ENCODE measurements around the gene AMMECR1. TPM values are rescaled to one million over a fixed set of nuclear protein-coding genes. Genes with fewer than 3 reads are reported as not detected.

AMMECR1 gene
- total RNA-seq, 1 experiment from 2014 or later = 15.0 TPM

GRCh38 chrX:110182865-110183264 is 135.0 kb downstream of the AMMECR1 start:
- H3K4me3 ChIP-seq (ENCODE audit: low read depth in 2 of 2, low read length in 2 of 2) = no peak overlapping the region
- BruUV-seq (replicated peaks) = no TSS peak
- ChIA-PET POLR2A (no interaction called here), CTCF (no interaction called here)
- no peaks in the 10 kb centered on the region for H3K4me1 ChIP-seq (ENCODE audit: control insufficient read depth, insufficient read depth, low read length)
- no peaks in the 10 kb centered on the region for H3K27me3 ChIP-seq (ENCODE audit: control insufficient read depth, insufficient read depth, low read length)
- DNase-seq (ENCODE audit: low read depth, low spot score) (no peak), ATAC-seq (no peak)
- intact Hi-C loops (cut with micrococcal nuclease; ENCODE audit: unreplicated experiment) (no loop called here), in situ Hi-C loops (cut with HindIII; ENCODE audit: low pct_unique_long_range_greater_than_20kb, low sequenced_read_pairs) (no loop called here)
- H3K36me3 ChIP-seq (ENCODE audit: control insufficient read depth, insufficient read depth, low read length) = no peaks in the 10 kb centered on the region
- H3K9me3 ChIP-seq (ENCODE audit: control insufficient read depth, insufficient read depth, low read depth, low read length) = no peaks in the 10 kb centered on the region; the same call in 1 of the 2 replicates
- TF ChIP-seq TCF7L2 (IDR thresholded peaks at IDR 0.05; ENCODE audit: low read depth, low read length) (no peak), REST (IDR thresholded peaks at IDR 0.05; ENCODE audit: insufficient read depth in 1 of 2, low read depth in 2 of 2, low read length in 1 of 2) (no peak), SIN3A (IDR thresholded peaks at IDR 0.05; ENCODE audit: borderline replicate concordance, insufficient read depth, low read depth, low read length) (no peak), POLR2AphosphoS5 (IDR thresholded peaks at IDR 0.05; ENCODE audit: low read depth, low read length) (no peak)
- TF ChIP-seq, protein P1, sequence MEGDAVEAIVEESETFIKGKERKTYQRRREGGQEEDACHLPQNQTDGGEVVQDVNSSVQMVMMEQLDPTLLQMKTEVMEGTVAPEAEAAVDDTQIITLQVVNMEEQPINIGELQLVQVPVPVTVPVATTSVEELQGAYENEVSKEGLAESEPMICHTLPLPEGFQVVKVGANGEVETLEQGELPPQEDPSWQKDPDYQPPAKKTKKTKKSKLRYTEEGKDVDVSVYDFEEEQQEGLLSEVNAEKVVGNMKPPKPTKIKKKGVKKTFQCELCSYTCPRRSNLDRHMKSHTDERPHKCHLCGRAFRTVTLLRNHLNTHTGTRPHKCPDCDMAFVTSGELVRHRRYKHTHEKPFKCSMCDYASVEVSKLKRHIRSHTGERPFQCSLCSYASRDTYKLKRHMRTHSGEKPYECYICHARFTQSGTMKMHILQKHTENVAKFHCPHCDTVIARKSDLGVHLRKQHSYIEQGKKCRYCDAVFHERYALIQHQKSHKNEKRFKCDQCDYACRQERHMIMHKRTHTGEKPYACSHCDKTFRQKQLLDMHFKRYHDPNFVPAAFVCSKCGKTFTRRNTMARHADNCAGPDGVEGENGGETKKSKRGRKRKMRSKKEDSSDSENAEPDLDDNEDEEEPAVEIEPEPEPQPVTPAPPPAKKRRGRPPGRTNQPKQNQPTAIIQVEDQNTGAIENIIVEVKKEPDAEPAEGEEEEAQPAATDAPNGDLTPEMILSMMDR (IDR thresholded peaks at IDR 0.05) = no peak
- H3K27ac ChIP-seq (ENCODE audit: low read length) = no peak overlapping the region

GRCh38 chrX:110182362-110182761 is 135.5 kb downstream of the AMMECR1 start:
- ChIA-PET POLR2A (no interaction called here), CTCF (interaction anchor here (1.0 kb wide), 1 partner anchor 8 kb away, joined by 5 read pairs; no protein-coding TSS in a partner anchor)
- Histone ChIP-seq H3K27me3 (ENCODE audit: control insufficient read depth, insufficient read depth, low read length) (no peaks in the 10 kb centered on the region), H3K27ac (ENCODE audit: low read length) (no peak overlapping the region), H3K4me1 (ENCODE audit: control insufficient read depth, insufficient read depth, low read length) (no peaks in the 10 kb centered on the region), H3K4me3 (ENCODE audit: low read depth in 2 of 2, low read length in 2 of 2) (no peak overlapping the region), H3K9me3 (ENCODE audit: control insufficient read depth, insufficient read depth, low read depth, low read length) (no peaks in the 10 kb centered on the region; the same call in 1 of the 2 replicates), H3K36me3 (ENCODE audit: control insufficient read depth, insufficient read depth, low read length) (no peaks in the 10 kb centered on the region)
- in situ Hi-C loops (cut with HindIII; ENCODE audit: low pct_unique_long_range_greater_than_20kb, low sequenced_read_pairs) = no loop called here
- intact Hi-C loops (cut with micrococcal nuclease; ENCODE audit: unreplicated experiment) = no loop called here
- no TSS peak for BruUV-seq (replicated peaks)
- DNase-seq (ENCODE audit: low read depth, low spot score) = no peak
- ATAC-seq = no peak
- TF ChIP-seq SIN3A (IDR thresholded peaks at IDR 0.05; ENCODE audit: borderline replicate concordance, insufficient read depth, low read depth, low read length) (no peak), POLR2AphosphoS5 (IDR thresholded peaks at IDR 0.05; ENCODE audit: low read depth, low read length) (no peak), TCF7L2 (IDR thresholded peaks at IDR 0.05; ENCODE audit: low read depth, low read length) (no peak), REST (IDR thresholded peaks at IDR 0.05; ENCODE audit: insufficient read depth in 1 of 2, low read depth in 2 of 2, low read length in 1 of 2) (no peak)
- TF ChIP-seq, protein P1 (IDR thresholded peaks at IDR 0.05) = no peak

All from Panc1 (cell line).